IMR-90 (cell line): ENCODE results near the gene HPCAL4. TPM values are rescaled to one million over a fixed set of nuclear protein-coding genes. Genes with fewer than 3 reads are reported as not detected.

Experiments used
- ATAC-seq: fragments of 200-7000 bp; cut with Tn5 transposase; 2 replicates; pipeline ENCODE4 v1.9.1; 2020; ENCODE audit warnings: low read depth, mild to moderate bottlenecking, moderate library complexity
- BruUV-seq: library from RNA; stranded (reverse); fragments of 400-500 nt; replicated peaks from 2 replicates; lab custom pipeline; 2021; lab: Mats Ljungman, UMichigan
- CTCF ChIA-PET: fragments of 300-600 bp; formaldehyde crosslinking; extraction: SDS; loops from one replicate; lab custom pipeline; 2021; ENCODE audit warnings: antibody characterized with exemption; lab: Yijun Ruan, JAX
- POLR2A ChIA-PET: fragments of 300-600 bp; sonication (Branson Sonifier 250); formaldehyde crosslinking; loops from one replicate; lab custom pipeline; 2022; ENCODE audit warnings: antibody characterized with exemption; ENCODE audit not compliant: unreplicated experiment; lab: Charles Lee
- DNase-seq: peaks from one replicate; pipeline ENCODE4 v3.0.0; 2013
- H2AFZ ChIP-seq: replicated peaks from 2 replicates; pipeline ENCODE3; 2013; ENCODE audit warnings: low read length, mild to moderate bottlenecking; ENCODE audit not compliant: poor library complexity
- H2AK5ac ChIP-seq: 2 replicates; pipeline ENCODE4 v1.6.1; 2013; ENCODE audit warnings: low read depth, low read length, inconsistent platforms
- H2AK9ac ChIP-seq: replicated peaks from 2 replicates; pipeline ENCODE3; 2013; ENCODE audit warnings: mild to moderate bottlenecking, low read depth, low read length, moderate library complexity; ENCODE audit not compliant: poor library complexity
- H2BK120ac ChIP-seq: 2 replicates; pipeline ENCODE4 v1.6.1; 2013; ENCODE audit warnings: low read depth, low read length, inconsistent platforms
- H2BK15ac ChIP-seq: 3 replicates; pipeline ENCODE4 v1.6.1; 2013; ENCODE audit warnings: low read depth, low read length, inconsistent platforms
- H2BK20ac ChIP-seq: 2 replicates; pipeline ENCODE4 v1.6.1; 2013; ENCODE audit warnings: low read depth, mild to moderate bottlenecking, inconsistent platforms, low read length, moderate library complexity
- H2BK5ac ChIP-seq: 2 replicates; pipeline ENCODE4 v1.6.1; 2013; ENCODE audit warnings: mild to moderate bottlenecking, low read depth, low read length, inconsistent platforms; ENCODE audit not compliant: poor library complexity, severe bottlenecking
- H3K14ac ChIP-seq: replicated peaks from 2 replicates; pipeline ENCODE4 v1.6.1; 2013; ENCODE audit warnings: low read depth, low read length, inconsistent platforms
- H3K18ac ChIP-seq: 2 replicates; pipeline ENCODE4 v1.6.1; 2013; ENCODE audit warnings: low read depth, low read length, control low read depth
- H3K23ac ChIP-seq: 2 replicates; pipeline ENCODE4 v1.6.1; 2013; ENCODE audit warnings: low read depth, low read length, inconsistent platforms
- H3K27ac ChIP-seq: 2 replicates; pipeline ENCODE4 v1.5.1; 2013; ENCODE audit warnings: mild to moderate bottlenecking, control low read depth, low read length; ENCODE audit not compliant: insufficient read depth
- H3K27me3 ChIP-seq: 2 replicates; pipeline ENCODE4 v1.6.1; 2013; ENCODE audit warnings: low read length; ENCODE audit not compliant: control insufficient read depth, insufficient read depth
- H3K36me3 ChIP-seq: 2 replicates; pipeline ENCODE4 v1.6.1; 2013; ENCODE audit warnings: low read length, mixed read lengths; ENCODE audit not compliant: control insufficient read depth, insufficient read depth
- H3K4ac ChIP-seq: 2 replicates; pipeline ENCODE4 v1.6.1; 2013; ENCODE audit warnings: low read depth, low read length, inconsistent platforms
- H3K4me1 ChIP-seq: 2 replicates; pipeline ENCODE4 v1.6.1; 2013; ENCODE audit warnings: low read length, mixed read lengths; ENCODE audit not compliant: control insufficient read depth, insufficient read depth
- H3K4me2 ChIP-seq: 2 replicates; pipeline ENCODE4 v1.6.1; 2013; ENCODE audit warnings: low read depth, mild to moderate bottlenecking, control low read depth, low read length, moderate library complexity
- H3K4me3 ChIP-seq: 2 replicates; pipeline ENCODE4 v1.5.1; 2013; ENCODE audit warnings: low read depth, mild to moderate bottlenecking, control low read depth, low read length, moderate library complexity; ENCODE audit not compliant: insufficient read depth
- H3K56ac ChIP-seq: 2 replicates; pipeline ENCODE4 v1.6.1; 2013; ENCODE audit warnings: low read length, inconsistent platforms; ENCODE audit not compliant: insufficient read depth; ENCODE audit errors: extremely low read depth
- H3K79me1 ChIP-seq, 2 experiments: 2 replicates each; pipeline ENCODE4 v1.6.1; 2013; ENCODE audit warnings: low read length in 2 of 2, inconsistent platforms in 1 of 2, low read depth in 1 of 2
- H3K9ac ChIP-seq: 2 replicates; pipeline ENCODE4 v1.6.1; 2013; ENCODE audit warnings: low read depth, low read length, control low read depth
- H3K9me1 ChIP-seq: 2 replicates; pipeline ENCODE4 v1.6.1; 2013; ENCODE audit warnings: low read length, inconsistent platforms; ENCODE audit not compliant: insufficient read depth
- H3K9me3 ChIP-seq: 2 replicates; pipeline ENCODE4 v1.6.1; 2013; ENCODE audit warnings: low read length; ENCODE audit not compliant: control insufficient read depth, insufficient read depth
- H4K20me1 ChIP-seq: 2 replicates; pipeline ENCODE4 v1.6.1; 2013; ENCODE audit warnings: low read length, inconsistent platforms; ENCODE audit not compliant: insufficient read depth
- H4K5ac ChIP-seq: 2 replicates; pipeline ENCODE4 v1.6.1; 2013; ENCODE audit warnings: mild to moderate bottlenecking, low read depth, low read length, control low read depth
- H4K8ac ChIP-seq, 2 experiments: 2 replicates each; pipeline ENCODE4 v1.6.1; 2013; ENCODE audit warnings: low read depth in 2 of 2, low read length in 2 of 2, control low read depth in 1 of 2, inconsistent platforms in 1 of 2
- H4K91ac ChIP-seq: 2 replicates; pipeline ENCODE4 v1.6.1; 2013; ENCODE audit warnings: low read depth, low read length, inconsistent platforms; ENCODE audit not compliant: insufficient read depth
- BHLHE40 ChIP-seq: fragments of 150-350 bp; IDR thresholded peaks from 2 replicates; pipeline ENCODE4 v1.6.1; 2016; ENCODE audit warnings: mild to moderate bottlenecking, low read depth, low read length
- CEBPB ChIP-seq: IDR thresholded peaks from 2 replicates; pipeline ENCODE4 v1.6.1; 2012; ENCODE audit warnings: low read depth, low read length, improper control_type of control experiment
- CHD1 ChIP-seq: IDR thresholded peaks from 2 replicates; pipeline ENCODE4 v1.6.1; 2012; ENCODE audit warnings: low read depth, low read length, improper control_type of control experiment
- FOS ChIP-seq: fragments of 150-350 bp; IDR thresholded peaks from 2 replicates; pipeline ENCODE4 v1.6.1; 2016; ENCODE audit warnings: low read depth, low read length
- MAFK ChIP-seq: IDR thresholded peaks from 2 replicates; pipeline ENCODE4 v1.6.1; 2012; ENCODE audit warnings: low read depth, low read length, improper control_type of control experiment
- MAZ ChIP-seq: IDR thresholded peaks from 2 replicates; pipeline ENCODE4 v1.6.1; 2012; ENCODE audit warnings: low read depth, mild to moderate bottlenecking, low read length, improper control_type of control experiment, moderate library complexity, borderline replicate concordance
- MXI1 ChIP-seq: IDR thresholded peaks from 2 replicates; pipeline ENCODE4 v1.6.1; 2012; ENCODE audit warnings: low read depth, mild to moderate bottlenecking, low read length, moderate library complexity, borderline replicate concordance
- NFE2L2 ChIP-seq: fragments of 150-350 bp; IDR thresholded peaks from 2 replicates; pipeline ENCODE4 v1.6.1; 2016; ENCODE audit warnings: low read depth, mild to moderate bottlenecking, low read length
- POLR2A ChIP-seq: IDR thresholded peaks from 2 replicates; pipeline ENCODE4 v1.6.1; 2012; ENCODE audit warnings: mild to moderate bottlenecking, low read depth, low read length
- RAD21 ChIP-seq: IDR thresholded peaks from 2 replicates; pipeline ENCODE4 v1.6.1; 2012; ENCODE audit warnings: low read length, improper control_type of control experiment
- RCOR1 ChIP-seq: IDR thresholded peaks from 2 replicates; pipeline ENCODE4 v1.6.1; 2012; ENCODE audit warnings: mild to moderate bottlenecking, low read length, improper control_type of control experiment; ENCODE audit not compliant: insufficient replicate concordance
- RFX5 ChIP-seq: IDR thresholded peaks from 2 replicates; pipeline ENCODE4 v1.8.0; 2012; ENCODE audit warnings: low read depth, mild to moderate bottlenecking, low read length, moderate library complexity
- SMC3 ChIP-seq: fragments of 150-350 bp; IDR thresholded peaks from 2 replicates; pipeline ENCODE4 v1.6.1; 2016; ENCODE audit warnings: low read depth, mild to moderate bottlenecking, antibody characterized with exemption, low read length, moderate library complexity
- WGBS, 2 experiments: methylation state at CpG; one replicate each; pipeline versions ENCODE4 v1.1.5 to v1.1.7; 2013; ENCODE audit warnings: missing lambda C conversion rate in 2 of 2; ENCODE audit not compliant: insufficient read length in 1 of 2; ENCODE audit errors: extremely low coverage in 2 of 2; 5-methylcytosine and 5-hydroxymethylcytosine counted together
- dilution Hi-C: fragments of 300-500 bp; cut with HindIII; formaldehyde crosslinking; loops from one replicate; pipeline ENCODE4 v1.14.3; 2018; ENCODE audit warnings: low sequenced_read_pairs; ENCODE audit not compliant: unreplicated experiment
- in situ Hi-C: fragments of 300-500 bp; cut with MboI; formaldehyde crosslinking; loops from 3 replicates; pipeline ENCODE4 v1.14.3; 2019; ENCODE audit warnings: low sequenced_read_pairs, inconsistent platforms, mixed read lengths
- intact Hi-C: fragments of 100-400 bp; cut with micrococcal nuclease; formaldehyde crosslinking; loops from 2 replicates; pipeline ENCODE4 v1.10.0; 2022
- polyA plus RNA-seq, 3 experiments: library from polyadenylated mRNA; depleted of rRNA; stranded (reverse); fragments of >200 nt; gene quantifications; 2 replicates each; pipeline ENCODE4 v1.2.3, GENCODE V29; 2012; ENCODE audit warnings: low replicate concordance in 1 of 3
- total RNA-seq: library from RNA; depleted of rRNA; stranded (reverse); fragments of >200 nt; gene quantifications from 2 replicates; pipeline ENCODE4 v1.2.3, GENCODE V29; 2012
- TF ChIP-seq, protein P1 (sequence below): fragments of 150-350 bp; IDR thresholded peaks from 2 replicates; pipeline ENCODE4 v1.6.1; 2016; ENCODE audit warnings: low read depth, mild to moderate bottlenecking, low read length, moderate library complexity, borderline replicate concordance
- TF ChIP-seq, protein P2 (sequence below): conservative IDR thresholded peaks from 2 replicates; pipeline ENCODE4 v1.5.1; 2012; ENCODE audit warnings: mild to moderate bottlenecking, low read depth, low read length, improper control_type of control experiment

Gene HPCAL4
- total and polyA plus RNA-seq, 2 of the 4 experiments (the other 2 are of a cell fraction), result 0.02 TPM; not detected in 1

DNA sequence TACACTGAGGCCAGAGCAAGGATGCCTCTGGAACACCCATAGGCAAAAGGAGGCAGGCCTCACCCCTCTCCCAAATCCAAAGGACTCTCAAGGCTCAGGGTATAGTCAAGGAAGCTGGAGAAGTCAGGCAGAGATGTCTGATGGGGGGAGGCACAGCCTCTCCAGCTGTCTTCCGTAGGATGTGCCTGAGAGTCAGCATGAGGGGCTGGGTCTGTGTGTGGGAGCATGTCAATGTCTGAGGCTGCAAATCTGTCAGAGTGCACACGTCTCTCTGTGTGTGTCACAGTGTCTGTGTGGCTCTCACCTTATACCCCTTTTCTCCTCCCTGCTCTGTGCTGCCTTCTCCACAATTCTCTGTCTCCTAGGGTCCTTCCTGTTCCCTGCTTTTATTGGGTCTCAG lies 4.0 kb downstream of the HPCAL4 start:
- no peak overlapping the region for H2BK20ac ChIP-seq
- peaks cover 89% of the 10 kb centered on the region for H3K27me3 ChIP-seq
- DNase-seq (no peak), ATAC-seq (no peak)
- TF ChIP-seq POLR2A (no peak), RCOR1 (no peak), FOS (no peak), MAFK (no peak), SMC3 (no peak), MXI1 (no peak), RFX5 (no peak), NFE2L2 (no peak), BHLHE40 (no peak), CEBPB (no peak), CHD1 (no peak), RAD21 (no peak), MAZ (no peak)
- TF ChIP-seq, protein P1, sequence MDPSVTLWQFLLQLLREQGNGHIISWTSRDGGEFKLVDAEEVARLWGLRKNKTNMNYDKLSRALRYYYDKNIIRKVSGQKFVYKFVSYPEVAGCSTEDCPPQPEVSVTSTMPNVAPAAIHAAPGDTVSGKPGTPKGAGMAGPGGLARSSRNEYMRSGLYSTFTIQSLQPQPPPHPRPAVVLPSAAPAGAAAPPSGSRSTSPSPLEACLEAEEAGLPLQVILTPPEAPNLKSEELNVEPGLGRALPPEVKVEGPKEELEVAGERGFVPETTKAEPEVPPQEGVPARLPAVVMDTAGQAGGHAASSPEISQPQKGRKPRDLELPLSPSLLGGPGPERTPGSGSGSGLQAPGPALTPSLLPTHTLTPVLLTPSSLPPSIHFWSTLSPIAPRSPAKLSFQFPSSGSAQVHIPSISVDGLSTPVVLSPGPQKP, result no peak
- TF ChIP-seq, protein P2, sequence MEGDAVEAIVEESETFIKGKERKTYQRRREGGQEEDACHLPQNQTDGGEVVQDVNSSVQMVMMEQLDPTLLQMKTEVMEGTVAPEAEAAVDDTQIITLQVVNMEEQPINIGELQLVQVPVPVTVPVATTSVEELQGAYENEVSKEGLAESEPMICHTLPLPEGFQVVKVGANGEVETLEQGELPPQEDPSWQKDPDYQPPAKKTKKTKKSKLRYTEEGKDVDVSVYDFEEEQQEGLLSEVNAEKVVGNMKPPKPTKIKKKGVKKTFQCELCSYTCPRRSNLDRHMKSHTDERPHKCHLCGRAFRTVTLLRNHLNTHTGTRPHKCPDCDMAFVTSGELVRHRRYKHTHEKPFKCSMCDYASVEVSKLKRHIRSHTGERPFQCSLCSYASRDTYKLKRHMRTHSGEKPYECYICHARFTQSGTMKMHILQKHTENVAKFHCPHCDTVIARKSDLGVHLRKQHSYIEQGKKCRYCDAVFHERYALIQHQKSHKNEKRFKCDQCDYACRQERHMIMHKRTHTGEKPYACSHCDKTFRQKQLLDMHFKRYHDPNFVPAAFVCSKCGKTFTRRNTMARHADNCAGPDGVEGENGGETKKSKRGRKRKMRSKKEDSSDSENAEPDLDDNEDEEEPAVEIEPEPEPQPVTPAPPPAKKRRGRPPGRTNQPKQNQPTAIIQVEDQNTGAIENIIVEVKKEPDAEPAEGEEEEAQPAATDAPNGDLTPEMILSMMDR, result no peak
- H2AK9ac ChIP-seq, result no peak overlapping the region
- no peak overlapping the region for H3K14ac ChIP-seq
- dilution Hi-C loops (no loop called here), in situ Hi-C loops (no loop called here), intact Hi-C loops (no loop called here)
- H3K4me2 ChIP-seq, result no peak overlapping the region
- H3K9ac ChIP-seq, result no peak overlapping the region
- H3K36me3 ChIP-seq, result no peaks in the 10 kb centered on the region
- no peak overlapping the region for H4K91ac ChIP-seq
- peaks cover 4% of the 10 kb centered on the region for H3K9me3 ChIP-seq
- no peak overlapping the region for H2BK5ac ChIP-seq
- no peak overlapping the region for H3K18ac ChIP-seq
- H3K4ac ChIP-seq, result no peak overlapping the region
- no peak overlapping the region for H3K56ac ChIP-seq
- WGBS, 2 experiments, result 0% methylated on average over 2 of the region's 2 CpGs; no CpG with 5 or more reads in 1 of the 2 experiments
- no peak overlapping the region for H3K23ac ChIP-seq
- no peak overlapping the region for H3K27ac ChIP-seq
- H2AK5ac ChIP-seq, result no peak overlapping the region
- no peak overlapping the region for H2BK120ac ChIP-seq
- H2AFZ ChIP-seq, result no peak overlapping the region
- H2BK15ac ChIP-seq, result no peak overlapping the region
- no peaks in the 10 kb centered on the region for H3K79me1 ChIP-seq
- ChIA-PET POLR2A (no interaction called here), CTCF (no interaction called here)
- no peak overlapping the region for H4K8ac ChIP-seq
- no peaks in the 10 kb centered on the region for H3K9me1 ChIP-seq
- no peak overlapping the region for H3K4me3 ChIP-seq
- no peaks in the 10 kb centered on the region; the same call in 1 of the 2 replicates for H3K4me1 ChIP-seq
- BruUV-seq, result no TSS peak
- H4K20me1 ChIP-seq, result no peaks in the 10 kb centered on the region; the same call in 1 of the 2 replicates
- H4K5ac ChIP-seq, result no peak overlapping the region
